Gastroesophageal sphincter (tissue), 3 donors: Measurements from ENCODE around the gene DTL.

Experiments
- EP300 ChIP-seq: sonication (generic); formaldehyde crosslinking; IDR thresholded peaks from one replicate; pipeline ENCODE4 v1.6.1; 2017; ENCODE audit warnings: antibody characterized with exemption, mild to moderate bottlenecking
- TF ChIP-seq, protein P1 (sequence below), 4 experiments: fragments of 200-600 bp in 2 of 4; fragments of 450-650 bp in 2 of 4; sonication (generic) in 1 of 4; IDR thresholded peaks; one replicate each; pipeline ENCODE4 v1.5.1; 2017 to 2019; ENCODE audit warnings: antibody characterized with exemption in 4 of 4, mild to moderate bottlenecking in 2 of 4, moderate library complexity in 2 of 4

DNA sequence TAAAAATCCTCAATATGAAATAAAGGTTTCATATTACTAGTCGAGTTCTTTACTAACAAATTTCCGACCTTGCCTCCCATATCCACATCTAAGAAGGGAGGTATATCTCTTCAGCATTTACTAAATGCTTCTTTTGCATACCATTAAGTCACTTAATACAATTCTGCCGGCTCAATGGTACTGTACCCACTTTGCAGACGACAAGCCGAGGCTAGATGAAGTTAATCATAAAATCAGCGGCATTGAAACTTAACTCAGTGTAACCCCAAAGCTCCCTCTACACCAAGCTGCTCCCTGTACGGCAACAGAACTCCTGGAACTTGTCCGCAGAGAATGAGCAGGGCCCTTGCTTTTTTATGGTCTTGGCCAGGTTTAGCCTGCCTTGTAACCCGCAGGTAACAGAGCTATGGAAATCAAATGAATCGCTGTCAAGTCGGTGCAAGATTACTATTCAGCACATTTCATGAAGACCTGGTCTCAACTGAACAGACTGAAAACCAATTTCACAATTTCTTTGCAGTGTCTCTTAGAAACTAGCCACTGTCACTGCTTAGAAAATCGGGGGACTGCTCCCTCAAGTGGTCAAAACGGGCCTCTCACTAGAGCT, 929 bp upstream of the DTL start:
- TF ChIP-seq, protein P1, sequence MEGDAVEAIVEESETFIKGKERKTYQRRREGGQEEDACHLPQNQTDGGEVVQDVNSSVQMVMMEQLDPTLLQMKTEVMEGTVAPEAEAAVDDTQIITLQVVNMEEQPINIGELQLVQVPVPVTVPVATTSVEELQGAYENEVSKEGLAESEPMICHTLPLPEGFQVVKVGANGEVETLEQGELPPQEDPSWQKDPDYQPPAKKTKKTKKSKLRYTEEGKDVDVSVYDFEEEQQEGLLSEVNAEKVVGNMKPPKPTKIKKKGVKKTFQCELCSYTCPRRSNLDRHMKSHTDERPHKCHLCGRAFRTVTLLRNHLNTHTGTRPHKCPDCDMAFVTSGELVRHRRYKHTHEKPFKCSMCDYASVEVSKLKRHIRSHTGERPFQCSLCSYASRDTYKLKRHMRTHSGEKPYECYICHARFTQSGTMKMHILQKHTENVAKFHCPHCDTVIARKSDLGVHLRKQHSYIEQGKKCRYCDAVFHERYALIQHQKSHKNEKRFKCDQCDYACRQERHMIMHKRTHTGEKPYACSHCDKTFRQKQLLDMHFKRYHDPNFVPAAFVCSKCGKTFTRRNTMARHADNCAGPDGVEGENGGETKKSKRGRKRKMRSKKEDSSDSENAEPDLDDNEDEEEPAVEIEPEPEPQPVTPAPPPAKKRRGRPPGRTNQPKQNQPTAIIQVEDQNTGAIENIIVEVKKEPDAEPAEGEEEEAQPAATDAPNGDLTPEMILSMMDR (IDR thresholded peaks at IDR 0.05): no peak
- no peak for TF ChIP-seq EP300
